GM23338 (cell line): Measurements from ENCODE around the gene LPP. TPM values are rescaled to one million over a fixed set of nuclear protein-coding genes. Genes with fewer than 3 reads are reported as not detected.

Experiments used
- ATAC-seq: fragments of 200-7000 bp; cut with Tn5 transposase; 3 replicates; pipeline ENCODE4 v1.9.1; 2020
- DNase-seq: peaks from one replicate; pipeline ENCODE4 v3.0.0-alpha.2; 2015; ENCODE audit warnings: low spot score
- H2AFZ ChIP-seq: fragments of 200-600 bp; sonication (generic); 2 replicates; pipeline ENCODE4 v1.8.0; 2016; ENCODE audit warnings: antibody characterized with exemption, mild to moderate bottlenecking, moderate library complexity
- H3F3A ChIP-seq: fragments of 200-600 bp; sonication (generic); replicated peaks from 2 replicates; pipeline ENCODE4 v1.8.0; 2017; ENCODE audit warnings: antibody characterized with exemption, mixed run types, low read depth
- H3K27ac ChIP-seq: fragments of 200-600 bp; sonication (generic); 2 replicates; pipeline ENCODE4 v1.6.1; 2016; ENCODE audit warnings: low read depth
- H3K27me3 ChIP-seq: fragments of 200-600 bp; sonication (generic); 2 replicates; pipeline ENCODE4 v1.8.0; 2016; ENCODE audit warnings: mild to moderate bottlenecking, mixed run types, moderate library complexity; ENCODE audit not compliant: insufficient read depth
- H3K36me3 ChIP-seq: fragments of 200-600 bp; sonication (generic); 2 replicates; pipeline ENCODE4 v1.8.0; 2016; ENCODE audit warnings: mild to moderate bottlenecking; ENCODE audit not compliant: insufficient read depth
- H3K4me1 ChIP-seq: fragments of 200-600 bp; sonication (generic); 2 replicates; pipeline ENCODE4 v1.8.0; 2016; ENCODE audit warnings: mild to moderate bottlenecking, moderate library complexity; ENCODE audit not compliant: insufficient read depth
- H3K4me2 ChIP-seq: fragments of 200-600 bp; sonication (generic); 2 replicates; pipeline ENCODE4 v1.7.1; 2017; ENCODE audit warnings: mixed run types
- H3K4me3 ChIP-seq: fragments of 200-600 bp; sonication (generic); 2 replicates; pipeline ENCODE4 v1.6.1; 2016; ENCODE audit warnings: mixed run types
- H3K79me2 ChIP-seq: fragments of 200-600 bp; sonication (generic); replicated peaks from 2 replicates; pipeline ENCODE4 v1.8.0; 2017; ENCODE audit warnings: mild to moderate bottlenecking; ENCODE audit not compliant: insufficient read depth
- H3K9me2 ChIP-seq: fragments of 200-600 bp; sonication (generic); 2 replicates; pipeline ENCODE4 v1.8.0; 2017; ENCODE audit not compliant: insufficient read depth
- H4K20me1 ChIP-seq: fragments of 200-600 bp; sonication (generic); replicated peaks from 2 replicates; pipeline ENCODE4 v1.8.0; 2017; ENCODE audit warnings: mild to moderate bottlenecking; ENCODE audit not compliant: insufficient read depth
- H3K27ac Mint-ChIP-seq: 2 replicates; pipeline ENCODE4 v1.8.0; 2020; ENCODE audit warnings: inconsistent platforms, mild to moderate bottlenecking, moderate library complexity, mixed read lengths
- H3K27me3 Mint-ChIP-seq: 3 replicates; pipeline ENCODE4 v1.8.0; 2022; ENCODE audit warnings: low read depth, mild to moderate bottlenecking, moderate library complexity, mixed read lengths, inconsistent platforms; ENCODE audit not compliant: insufficient read depth, poor library complexity
- H3K36me3 Mint-ChIP-seq: 3 replicates; pipeline ENCODE4 v1.8.0; 2021; ENCODE audit warnings: low read depth, mild to moderate bottlenecking, inconsistent platforms, moderate library complexity, mixed read lengths
- H3K4me1 Mint-ChIP-seq: 3 replicates; pipeline ENCODE4 v1.8.0; 2020; ENCODE audit warnings: mild to moderate bottlenecking, inconsistent platforms, mixed read lengths
- H3K4me3 Mint-ChIP-seq: 3 replicates; pipeline ENCODE4 v1.8.0; 2021; ENCODE audit warnings: moderate library complexity, mild to moderate bottlenecking, inconsistent platforms, mixed read lengths
- H3K9me3 Mint-ChIP-seq: 3 replicates; pipeline ENCODE4 v1.8.0; 2020; ENCODE audit warnings: moderate library complexity, mild to moderate bottlenecking, inconsistent platforms, mixed read lengths
- CREB1 ChIP-seq: fragments of 250-450 bp; sonication (Bioruptor Pico); IDR thresholded peaks from 2 replicates; pipeline ENCODE4 v1.5.0; 2020; ENCODE audit warnings: low read depth, mild to moderate bottlenecking, moderate library complexity
- ETS1 ChIP-seq: IDR thresholded peaks from 2 replicates; pipeline ENCODE4 v1.6.1; 2016; ENCODE audit warnings: antibody characterized with exemption
- EZH2 ChIP-seq: fragments of 200-600 bp; sonication (generic); IDR thresholded peaks from one replicate; pipeline ENCODE4 v1.8.0; 2017; ENCODE audit warnings: antibody characterized with exemption, mild to moderate bottlenecking, low read depth; ENCODE audit not compliant: unreplicated experiment
- EZH2phosphoT487 ChIP-seq: fragments of 200-600 bp; sonication (generic); IDR thresholded peaks from one replicate; pipeline ENCODE4 v1.8.1; 2018; ENCODE audit warnings: antibody characterized with exemption; ENCODE audit not compliant: unreplicated experiment
- JUNB ChIP-seq: IDR thresholded peaks from one replicate; pipeline ENCODE4 v1.6.1; 2016; ENCODE audit warnings: antibody characterized with exemption; ENCODE audit not compliant: unreplicated experiment
- NANOG ChIP-seq: IDR thresholded peaks from 2 replicates; pipeline ENCODE4 v1.6.1; 2016; ENCODE audit warnings: antibody characterized with exemption, borderline replicate concordance
- POLR2AphosphoS5 ChIP-seq: IDR thresholded peaks from 2 replicates; pipeline ENCODE4 v1.6.1; 2016; ENCODE audit warnings: antibody characterized with exemption, low read depth
- REST ChIP-seq: IDR thresholded peaks from one replicate; pipeline ENCODE4 v1.6.1; 2018; ENCODE audit warnings: antibody characterized with exemption; ENCODE audit not compliant: unreplicated experiment
- STAT1 ChIP-seq: IDR thresholded peaks from one replicate; pipeline ENCODE4 v1.6.1; 2016; ENCODE audit warnings: antibody characterized with exemption; ENCODE audit not compliant: unreplicated experiment
- ZNF114 ChIP-seq: fragments of 250-450 bp; sonication (Bioruptor Pico); IDR thresholded peaks from 2 replicates; pipeline ENCODE4 v1.5.0; 2020; ENCODE audit warnings: mild to moderate bottlenecking, moderate library complexity
- ZNF331 ChIP-seq: fragments of 250-450 bp; sonication (Bioruptor Pico); IDR thresholded peaks from 2 replicates; pipeline ENCODE4 v1.5.0; 2020; ENCODE audit warnings: low read depth, mild to moderate bottlenecking, moderate library complexity
- ZNF462 ChIP-seq: fragments of 250-450 bp; sonication (Bioruptor Pico); IDR thresholded peaks from 2 replicates; pipeline ENCODE4 v1.5.0; 2020; ENCODE audit warnings: mild to moderate bottlenecking, moderate library complexity
- polyA plus RNA-seq: library from polyadenylated mRNA; unstranded; fragments of >200 nt; fragmentation: Nextera tagmentation; extraction: Ambion mirVana; gene quantifications from 2 replicates; pipeline ENCODE4 v1.2.1, GENCODE V29; 2016
- total RNA-seq: library from RNA; depleted of rRNA; stranded (reverse); fragments of >200 nt; shearing (Covaris generic); gene quantifications from 2 replicates; pipeline ENCODE4 v1.2.3, GENCODE V29; 2014
- TF ChIP-seq, protein P1 (sequence below), 2 experiments: fragments of 200-600 bp in 1 of 2; sonication (generic) in 1 of 2; conservative IDR thresholded peaks; 2 replicates each; pipeline versions ENCODE4 v1.5.1 to v1.6.1; 2016 to 2017; ENCODE audit warnings: antibody characterized with exemption in 2 of 2, low read depth in 2 of 2, mild to moderate bottlenecking in 2 of 2, moderate library complexity in 1 of 2

The LPP gene
- total and polyA plus RNA-seq, 2 experiments from 2014 or later, result 23.0 to 35.2 TPM

DNA sequence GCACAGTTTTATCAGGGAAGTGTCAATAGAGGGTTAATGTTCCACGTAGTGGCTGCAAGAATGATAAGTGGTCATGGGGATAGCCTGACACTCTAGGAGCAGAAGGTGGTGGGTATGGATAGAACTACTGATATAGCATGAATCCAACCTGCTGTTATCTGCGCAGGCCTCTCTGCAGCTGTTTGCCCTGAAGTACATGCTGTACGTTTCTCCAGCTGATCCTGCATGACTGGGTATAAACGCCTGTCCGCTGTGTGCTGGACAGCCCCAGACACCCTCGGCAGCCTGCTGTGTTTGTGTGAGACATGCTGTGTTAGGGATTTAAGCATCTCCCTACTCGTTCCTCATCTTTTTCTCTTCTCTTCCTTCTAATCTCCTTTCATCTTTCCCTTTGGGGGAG, 87.1 kb downstream of the LPP start:
- no peaks in the 10 kb centered on the region for H3K27me3 ChIP-seq
- H3F3A ChIP-seq, result no peaks in the 10 kb centered on the region
- Mint-ChIP-seq H3K36me3 (no peaks in the 10 kb centered on the region), H3K27ac (no peak overlapping the region), H3K4me3 (no peak overlapping the region), H3K27me3 (peaks cover 2% of the 10 kb centered on the region), H3K9me3 (no peaks in the 10 kb centered on the region; the same call in 2 of the 3 replicates), H3K4me1 (peaks cover 14% of the 10 kb centered on the region)
- ATAC-seq (no peak), DNase-seq (no peak)
- H3K4me1 ChIP-seq, result no peaks in the 10 kb centered on the region
- H3K36me3 ChIP-seq, result no peaks in the 10 kb centered on the region
- H3K27ac ChIP-seq, result no peak overlapping the region
- H3K9me2 ChIP-seq, result no peaks in the 10 kb centered on the region
- H4K20me1 ChIP-seq, result no peaks in the 10 kb centered on the region
- H2AFZ ChIP-seq, result no peak overlapping the region
- TF ChIP-seq ZNF114 (CRISPR knock-in tag), result no peak
- TF ChIP-seq ETS1, result no peak
- no peak for TF ChIP-seq EZH2
- TF ChIP-seq CREB1, result no peak
- TF ChIP-seq REST, result no peak
- TF ChIP-seq EZH2phosphoT487, result no peak
- TF ChIP-seq ZNF462, result no peak
- no peak for TF ChIP-seq POLR2AphosphoS5
- TF ChIP-seq STAT1, result no peak
- TF ChIP-seq ZNF331 (CRISPR knock-in tag), result no peak
- TF ChIP-seq NANOG, result no peak
- TF ChIP-seq JUNB, result no peak
- TF ChIP-seq, protein P1, sequence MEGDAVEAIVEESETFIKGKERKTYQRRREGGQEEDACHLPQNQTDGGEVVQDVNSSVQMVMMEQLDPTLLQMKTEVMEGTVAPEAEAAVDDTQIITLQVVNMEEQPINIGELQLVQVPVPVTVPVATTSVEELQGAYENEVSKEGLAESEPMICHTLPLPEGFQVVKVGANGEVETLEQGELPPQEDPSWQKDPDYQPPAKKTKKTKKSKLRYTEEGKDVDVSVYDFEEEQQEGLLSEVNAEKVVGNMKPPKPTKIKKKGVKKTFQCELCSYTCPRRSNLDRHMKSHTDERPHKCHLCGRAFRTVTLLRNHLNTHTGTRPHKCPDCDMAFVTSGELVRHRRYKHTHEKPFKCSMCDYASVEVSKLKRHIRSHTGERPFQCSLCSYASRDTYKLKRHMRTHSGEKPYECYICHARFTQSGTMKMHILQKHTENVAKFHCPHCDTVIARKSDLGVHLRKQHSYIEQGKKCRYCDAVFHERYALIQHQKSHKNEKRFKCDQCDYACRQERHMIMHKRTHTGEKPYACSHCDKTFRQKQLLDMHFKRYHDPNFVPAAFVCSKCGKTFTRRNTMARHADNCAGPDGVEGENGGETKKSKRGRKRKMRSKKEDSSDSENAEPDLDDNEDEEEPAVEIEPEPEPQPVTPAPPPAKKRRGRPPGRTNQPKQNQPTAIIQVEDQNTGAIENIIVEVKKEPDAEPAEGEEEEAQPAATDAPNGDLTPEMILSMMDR (conservative IDR thresholded peaks at IDR 0.05; ENCODE audit: low read depth in 2 of 2), result no peak
- peaks cover 6% of the 10 kb centered on the region; the same call in 1 of the 2 replicates for H3K79me2 ChIP-seq
- H3K4me2 ChIP-seq, result no peak overlapping the region
- no peak overlapping the region for H3K4me3 ChIP-seq
